Breast epithelium (tissue), 4 donors: ENCODE measurements around the gene PARP1. TPM values are rescaled to one million over a fixed set of nuclear protein-coding genes. Genes with fewer than 3 reads are reported as not detected.
"Not testable (repeated sequence)": the region's sequence is repeated elsewhere in the genome, so short reads cannot be mapped to it uniquely, and the experiment has no call there.

ENCODE experiments used
- DNase-seq, 2 donors: peaks; one replicate each; pipeline ENCODE4 v3.0.0-alpha.2; 2019; ENCODE audit warnings: low spot score in 2 of 2
- H3K27ac ChIP-seq, 2 donors: fragments of 200-600 bp; sonication (generic) in 1 of 2; one replicate each; pipeline ENCODE4 v1.5.1; 2016 to 2019; ENCODE audit warnings: mild to moderate bottlenecking in 1 of 2
- H3K27me3 ChIP-seq, 2 donors: fragments of 200-600 bp; sonication (generic) in 1 of 2; one replicate each; pipeline versions ENCODE4 v1.5.1 to v1.6.0; 2017 to 2019; ENCODE audit warnings: control low read depth in 1 of 2, mild to moderate bottlenecking in 1 of 2
- H3K36me3 ChIP-seq: fragments of 200-600 bp; one replicate; pipeline ENCODE4 v1.5.1; 2019
- H3K4me1 ChIP-seq, 2 donors: fragments of 200-600 bp; sonication (generic); one replicate each; pipeline ENCODE4 v1.5.1; 2016 to 2019; ENCODE audit warnings: control low read depth in 1 of 2
- H3K4me3 ChIP-seq, 3 donors: fragments of 200-600 bp; sonication (generic); 1 replicate in 2 of 3; 2 replicates in 1 of 3; pipeline ENCODE4 v1.5.1; 2016 to 2019; ENCODE audit warnings: mild to moderate bottlenecking in 3 of 3, moderate library complexity in 2 of 3
- H3K9me3 ChIP-seq, 2 donors: fragments of 200-600 bp; sonication (generic) in 1 of 2; one replicate each; pipeline ENCODE4 v1.5.1; 2016 to 2019; ENCODE audit warnings: control low read depth in 1 of 2
- POLR2A ChIP-seq: fragments of 450-650 bp; IDR thresholded peaks from one replicate; pipeline ENCODE4 v1.6.1; 2016; ENCODE audit warnings: antibody characterized with exemption, mild to moderate bottlenecking, moderate library complexity
- POLR2AphosphoS5 ChIP-seq, 3 donors: sonication (generic); formaldehyde crosslinking; IDR thresholded peaks; one replicate each; pipeline ENCODE4 v1.6.1; 2017; ENCODE audit warnings: antibody characterized with exemption in 3 of 3
- intact Hi-C: fragments of 100-400 bp; cut with DNase I; formaldehyde crosslinking; loops from one replicate; pipeline ENCODE4 v1.15.1; 2023; ENCODE audit warnings: low total_unique reads
- total RNA-seq, 3 donors: library from RNA; depleted of rRNA; stranded (reverse); fragments of >200 nt; gene quantifications; one replicate each; pipeline ENCODE4 v1.1.0, GENCODE V29; 2016
- TF ChIP-seq, protein P1 (sequence below), 3 donors: fragments of 450-650 bp; IDR thresholded peaks; one replicate each; pipeline ENCODE4 v1.5.1; 2016 to 2017; ENCODE audit warnings: antibody characterized with exemption in 3 of 3, mild to moderate bottlenecking in 3 of 3, moderate library complexity in 3 of 3

The PARP1 gene
- total RNA-seq, 3 donors from 2014 or later: 53.0 to 83.9 (median 72.3) TPM

GRCh38 chr1:226349081-226349480, 58.8 kb downstream of the PARP1 start:
- H3K36me3 ChIP-seq: no peaks in the 10 kb centered on the region
- H3K27me3 ChIP-seq: no peaks in the 10 kb centered on the region
- no peak overlapping the region for H3K4me3 ChIP-seq
- no peaks in the 10 kb centered on the region for H3K9me3 ChIP-seq
- H3K27ac ChIP-seq: no peak overlapping the region
- no peak for DNase-seq
- TF ChIP-seq, protein P1, sequence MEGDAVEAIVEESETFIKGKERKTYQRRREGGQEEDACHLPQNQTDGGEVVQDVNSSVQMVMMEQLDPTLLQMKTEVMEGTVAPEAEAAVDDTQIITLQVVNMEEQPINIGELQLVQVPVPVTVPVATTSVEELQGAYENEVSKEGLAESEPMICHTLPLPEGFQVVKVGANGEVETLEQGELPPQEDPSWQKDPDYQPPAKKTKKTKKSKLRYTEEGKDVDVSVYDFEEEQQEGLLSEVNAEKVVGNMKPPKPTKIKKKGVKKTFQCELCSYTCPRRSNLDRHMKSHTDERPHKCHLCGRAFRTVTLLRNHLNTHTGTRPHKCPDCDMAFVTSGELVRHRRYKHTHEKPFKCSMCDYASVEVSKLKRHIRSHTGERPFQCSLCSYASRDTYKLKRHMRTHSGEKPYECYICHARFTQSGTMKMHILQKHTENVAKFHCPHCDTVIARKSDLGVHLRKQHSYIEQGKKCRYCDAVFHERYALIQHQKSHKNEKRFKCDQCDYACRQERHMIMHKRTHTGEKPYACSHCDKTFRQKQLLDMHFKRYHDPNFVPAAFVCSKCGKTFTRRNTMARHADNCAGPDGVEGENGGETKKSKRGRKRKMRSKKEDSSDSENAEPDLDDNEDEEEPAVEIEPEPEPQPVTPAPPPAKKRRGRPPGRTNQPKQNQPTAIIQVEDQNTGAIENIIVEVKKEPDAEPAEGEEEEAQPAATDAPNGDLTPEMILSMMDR (IDR thresholded peaks at IDR 0.05): no peak
- TF ChIP-seq POLR2A (no peak), POLR2AphosphoS5 (IDR thresholded peaks at IDR 0.05) (no peak)
- no peaks in the 10 kb centered on the region for H3K4me1 ChIP-seq
- intact Hi-C loops: no loop called here

DNA sequence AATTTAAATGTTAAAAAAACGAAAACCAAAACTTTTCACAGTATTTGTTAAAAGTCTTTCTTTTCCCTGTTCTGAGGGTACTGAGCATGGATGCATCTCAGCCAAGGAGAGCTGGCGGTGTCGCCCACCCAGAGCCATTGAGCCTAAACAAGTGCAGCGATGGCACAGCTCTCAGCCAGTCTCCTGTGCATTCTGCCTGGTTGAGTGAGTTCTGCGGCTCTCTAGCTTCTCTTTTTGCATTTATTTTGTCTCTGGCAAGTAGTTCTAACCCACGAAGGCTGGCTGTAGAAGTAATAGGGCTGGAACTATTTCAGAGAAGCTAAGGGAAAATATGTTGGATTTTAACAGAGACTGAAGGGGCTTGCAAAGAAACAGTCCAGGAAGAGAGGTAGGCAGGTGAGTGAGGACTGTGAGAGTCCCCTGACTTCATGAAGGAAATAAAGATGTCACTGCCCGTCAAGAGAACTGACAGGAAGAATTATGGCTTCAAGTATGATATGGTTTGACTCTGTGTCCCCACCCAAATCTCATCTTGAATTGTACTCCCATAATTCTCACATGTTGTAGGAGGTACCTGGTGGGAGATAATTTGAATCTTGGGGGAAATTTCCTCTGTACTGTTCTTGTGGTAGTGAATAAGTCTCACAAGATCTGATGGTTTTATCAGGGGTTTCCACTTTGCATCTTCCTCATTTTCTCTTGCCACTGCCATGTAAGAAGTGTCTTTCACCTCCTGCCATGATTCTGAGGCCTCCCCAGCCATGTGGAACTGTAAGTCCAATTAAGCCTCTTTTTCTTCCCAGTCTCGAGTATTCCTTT, 63.2 kb downstream of the PARP1 start:
- no peak for TF ChIP-seq POLR2AphosphoS5 (IDR thresholded peaks at IDR 0.05)
- no peaks in the 10 kb centered on the region for H3K27me3 ChIP-seq
- H3K4me1 ChIP-seq: no peaks in the 10 kb centered on the region
- H3K4me3 ChIP-seq: no peak overlapping the region
- intact Hi-C loops: no loop called here
- no peak for DNase-seq
- no peaks in the 10 kb centered on the region for H3K36me3 ChIP-seq
- H3K27ac ChIP-seq: no peak overlapping the region
- H3K9me3 ChIP-seq: no peaks in the 10 kb centered on the region

DNA sequence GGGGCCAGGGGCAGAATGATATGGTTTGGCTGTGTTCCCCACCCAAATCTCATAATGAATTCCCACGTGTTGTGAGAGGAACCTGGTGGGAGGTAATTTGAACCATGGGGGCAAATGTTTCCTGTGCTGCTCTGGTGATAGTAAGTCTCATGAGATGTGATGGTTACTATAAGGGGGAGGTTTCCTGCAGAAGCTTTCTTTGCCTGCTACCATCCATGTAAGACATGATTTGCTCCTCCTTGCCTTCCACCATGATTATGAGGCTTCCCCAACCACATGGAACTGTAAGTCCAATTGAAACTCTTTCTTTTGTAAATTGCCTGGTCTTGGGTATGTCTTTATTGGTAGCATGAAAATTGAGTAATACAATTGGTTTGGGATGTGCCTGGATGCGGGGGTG, 65.2 kb downstream of the PARP1 start:
- H3K9me3 ChIP-seq: no peaks in the 10 kb centered on the region
- DNase-seq: no peak
- intact Hi-C loops: no loop called here
- TF ChIP-seq, protein P1 (IDR thresholded peaks at IDR 0.05): no peak
- TF ChIP-seq POLR2AphosphoS5 (IDR thresholded peaks at IDR 0.05) (no peak), POLR2A (no peak)
- no peak overlapping the region for H3K4me3 ChIP-seq
- no peaks in the 10 kb centered on the region for H3K4me1 ChIP-seq
- no peaks in the 10 kb centered on the region for H3K27me3 ChIP-seq
- no peak overlapping the region for H3K27ac ChIP-seq
- H3K36me3 ChIP-seq: no peaks in the 10 kb centered on the region

- H3K27ac ChIP-seq, DNase-seq, H3K9me3 ChIP-seq, H3K27me3 ChIP-seq, H3K4me3 ChIP-seq, intact Hi-C loops, H3K4me1 ChIP-seq, H3K36me3 ChIP-seq: not testable (repeated sequence)
These were observed 67.8 kb downstream of the PARP1 start for GRCh38 chr1:226340111-226340510.

- Histone ChIP-seq H3K9me3 (no peaks in the 10 kb centered on the region), H3K27ac (no peak overlapping the region), H3K27me3 (no peaks in the 10 kb centered on the region), H3K4me3 (no peak overlapping the region), H3K4me1 (no peaks in the 10 kb centered on the region), H3K36me3 (no peaks in the 10 kb centered on the region)
- intact Hi-C loops: no loop called here
- no peak for DNase-seq
- TF ChIP-seq, protein P1 (IDR thresholded peaks at IDR 0.05): no peak
- TF ChIP-seq POLR2A (no peak), POLR2AphosphoS5 (IDR thresholded peaks at IDR 0.05) (no peak)
These were observed 70.5 kb downstream of the PARP1 start for GRCh38 chr1:226337276-226337875.

- intact Hi-C loops: no loop called here
These were observed 72.2 kb downstream of the PARP1 start for GRCh38 chr1:226335661-226336060.

More at GRCh38 chr1:226335661-226336060, 72.2 kb downstream of the PARP1 start:
- H3K27me3 ChIP-seq: no peaks in the 10 kb centered on the region
- H3K4me1 ChIP-seq: no peaks in the 10 kb centered on the region
- H3K9me3 ChIP-seq: no peaks in the 10 kb centered on the region
- H3K36me3 ChIP-seq: no peaks in the 10 kb centered on the region
- DNase-seq: no peak
- no peak overlapping the region for H3K27ac ChIP-seq
- no peak for TF ChIP-seq POLR2AphosphoS5 (IDR thresholded peaks at IDR 0.05)
- TF ChIP-seq, protein P1 (IDR thresholded peaks at IDR 0.05): no peak
- no peak for TF ChIP-seq POLR2A
- no peak overlapping the region for H3K4me3 ChIP-seq
